Dedifferentiated amniotic fluid mesenchymal stem cell (primary cell): ENCODE results near the gene HMOX1.
A peak's percentile ranks its signal among the peaks of the same experiment; 100 is the strongest.

Source experiments
- DNase-seq: peaks from one replicate; pipeline ENCODE4 v3.0.0-alpha.2; 2016; ENCODE audit errors: extremely low spot score

The HMOX1 gene

GRCh38 chr22:35380537-35381423, at the start of gene HMOX1:
HMOX1 (plus strand) TSS chr22:35381096; CDS start chr22:35381174, 78 bp downstream.
- DNase-seq: peak; percentile 85

- no peak for DNase-seq
Measured at GRCh38 chr22:35332278-35332677, 48.6 kb upstream of the HMOX1 start.

GRCh38 chr22:35333220-35333619, 47.7 kb upstream of the HMOX1 start:
- DNase-seq: no peak

GRCh38 chr22:35334004-35334403, 46.9 kb upstream of the HMOX1 start:
- DNase-seq: no peak

GRCh38 chr22:35335468-35335867, 45.4 kb upstream of the HMOX1 start:
- DNase-seq: no peak

DNA sequence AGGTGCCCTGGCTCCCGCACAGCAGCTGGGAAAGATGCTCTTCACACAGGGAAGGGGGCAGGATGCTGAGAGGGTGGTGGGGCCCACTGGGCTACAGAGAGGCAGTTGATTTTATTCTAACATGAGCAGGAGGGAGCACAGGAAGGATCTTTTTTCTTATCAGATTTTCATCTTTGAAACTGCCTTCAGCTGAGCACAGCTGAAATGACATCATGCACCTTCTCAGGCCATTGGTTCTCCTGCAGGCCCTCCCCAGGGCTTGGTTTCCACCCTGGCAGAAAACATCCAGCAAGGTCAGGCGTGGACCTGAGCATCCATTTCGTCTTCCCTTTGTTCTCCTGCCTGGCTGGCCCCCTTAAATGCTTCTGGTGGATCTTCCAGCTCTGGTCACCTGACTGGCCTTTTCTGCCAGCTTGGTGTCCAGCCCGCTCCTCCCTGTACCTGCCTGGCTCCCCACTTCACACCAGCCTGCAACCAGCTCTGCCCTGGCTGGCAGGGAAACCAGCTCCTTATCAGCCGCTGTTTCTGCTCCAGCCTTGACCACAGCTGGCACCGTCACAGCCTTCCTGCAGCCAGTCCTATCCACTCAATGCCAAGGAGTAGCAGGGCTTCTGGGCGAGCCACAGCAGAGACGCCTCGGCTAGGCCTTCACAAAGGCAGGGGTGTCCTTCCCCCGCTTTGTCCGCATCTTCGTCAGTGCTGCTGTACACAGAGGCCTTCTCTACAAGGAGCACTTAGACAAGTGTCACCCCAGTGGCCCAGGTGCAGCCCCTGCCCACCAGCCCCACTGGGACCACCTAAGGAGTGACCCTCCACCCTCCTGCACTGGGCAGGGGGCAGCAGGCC, 44.7 kb upstream of the HMOX1 start:
- DNase-seq: no peak

DNA sequence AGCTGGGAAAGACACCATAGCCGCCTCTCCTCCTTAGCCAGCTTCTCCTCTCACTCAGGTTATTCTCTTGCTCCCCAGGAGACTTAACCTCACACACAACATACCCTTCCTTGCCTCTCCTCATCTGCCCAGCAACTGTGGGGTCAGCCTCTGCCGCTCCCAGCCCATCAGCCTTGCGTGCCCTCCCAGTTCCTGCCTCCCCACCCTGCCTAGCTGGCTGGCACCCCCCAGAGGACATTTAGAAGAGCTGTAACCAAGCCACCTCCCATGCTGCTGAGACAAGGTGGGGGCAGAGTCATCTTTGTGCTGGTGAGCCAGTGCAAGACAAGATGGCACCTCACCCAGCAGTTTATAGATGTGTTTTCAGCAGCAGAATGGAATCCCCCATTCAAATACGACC, 43.0 kb upstream of the HMOX1 start:
- no peak for DNase-seq

- DNase-seq: no peak
Measured at GRCh38 chr22:35341090-35341874, 39.6 kb upstream of the HMOX1 start.

- no peak for DNase-seq
Measured at GRCh38 chr22:35342390-35342789, 38.5 kb upstream of the HMOX1 start.

DNA sequence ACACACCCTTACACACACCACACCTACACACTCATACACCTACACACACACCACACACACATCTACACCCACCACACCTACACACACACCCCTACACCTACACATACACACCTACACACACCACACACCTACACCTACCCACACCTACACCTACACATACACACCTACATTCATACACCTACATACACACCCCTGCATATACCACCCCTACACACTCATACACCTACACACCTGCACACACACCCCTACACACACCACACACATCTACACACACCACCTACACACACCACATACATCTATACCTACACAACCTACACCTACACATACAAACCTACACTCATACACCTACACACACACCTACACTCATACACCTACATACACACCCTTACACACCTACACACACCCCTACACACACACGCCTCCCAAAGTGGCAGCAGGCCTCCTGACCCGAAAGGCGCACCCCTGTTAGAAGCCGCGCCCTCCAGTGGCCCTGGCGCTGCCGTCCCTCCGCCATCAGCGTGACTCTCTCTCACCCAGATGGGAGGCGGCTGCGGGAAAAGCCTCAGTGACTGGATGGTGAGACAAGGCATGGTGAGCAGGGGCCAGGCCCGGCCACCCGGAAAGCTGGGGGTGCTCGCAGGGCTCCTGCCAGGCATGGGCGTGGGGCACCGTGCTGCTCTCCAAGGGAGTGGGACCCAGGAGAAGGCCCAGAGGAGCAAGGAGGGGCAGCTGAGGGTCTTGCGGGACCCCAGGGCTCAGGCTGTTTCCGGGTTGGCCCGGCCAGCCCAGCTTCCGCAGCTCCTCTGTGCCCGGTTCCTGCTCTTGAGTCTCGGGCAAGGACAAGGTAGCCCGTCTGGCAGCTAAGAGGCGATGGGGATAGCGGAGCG, 37.0 kb upstream of the HMOX1 start:
- no peak for DNase-seq

GRCh38 chr22:35344956-35345690, 35.8 kb upstream of the HMOX1 start:
- DNase-seq: no peak

- no peak for DNase-seq
Measured at GRCh38 chr22:35345808-35346505, 34.9 kb upstream of the HMOX1 start.

GRCh38 chr22:35346596-35347220, 34.2 kb upstream of the HMOX1 start:
- DNase-seq: no peak

DNA sequence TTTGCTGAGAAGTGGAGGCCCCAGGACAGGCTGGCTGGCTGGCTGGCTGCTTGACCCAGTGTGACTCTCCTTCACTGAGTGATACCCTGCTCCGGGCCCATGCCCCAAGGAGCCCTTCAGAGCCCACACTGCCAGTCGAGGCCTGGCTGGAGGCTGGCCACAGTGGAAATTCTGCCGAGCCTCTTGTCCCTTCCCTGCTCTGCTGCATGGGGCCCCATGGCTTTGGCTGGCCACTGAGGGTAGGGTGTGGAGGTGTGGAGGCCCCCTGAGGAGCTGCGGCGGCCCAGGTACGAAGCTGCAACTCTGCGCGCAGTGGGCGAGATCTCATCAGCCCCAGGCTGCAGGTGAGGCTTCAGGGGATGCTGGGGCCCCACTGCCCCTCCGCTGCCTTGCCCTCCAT, 33.4 kb upstream of the HMOX1 start:
- no peak for DNase-seq

DNA sequence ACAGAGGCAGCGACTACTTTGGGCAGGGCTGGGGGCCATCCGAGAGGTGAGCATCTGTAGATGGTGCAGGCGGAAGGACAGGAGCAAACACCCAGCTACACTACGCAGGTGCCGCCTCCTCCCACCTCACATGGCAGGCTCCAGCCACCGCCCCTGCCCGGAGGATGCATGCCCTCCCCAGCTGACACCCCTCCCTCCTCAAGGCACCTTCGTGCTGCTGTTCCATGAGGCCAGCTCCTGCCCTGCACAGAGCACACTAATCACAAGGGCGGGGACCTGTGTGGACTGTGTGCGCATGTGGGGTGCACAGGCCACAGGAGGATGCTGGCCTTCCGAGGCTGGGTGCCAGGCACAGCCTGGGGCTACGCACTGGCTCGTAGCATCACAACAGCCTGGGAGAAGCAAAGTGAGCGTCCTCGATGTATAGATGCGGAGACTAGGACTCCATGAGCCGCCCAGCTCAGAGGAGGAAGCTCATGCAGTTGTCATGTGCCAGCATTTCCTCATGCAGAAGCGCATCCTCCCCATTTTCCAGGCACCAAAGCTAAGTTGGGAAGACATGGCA, 32.8 kb upstream of the HMOX1 start:
- DNase-seq: no peak

GRCh38 chr22:35348703-35349102, 32.2 kb upstream of the HMOX1 start:
- no peak for DNase-seq

- DNase-seq: no peak
Measured at GRCh38 chr22:35349368-35349703, 31.6 kb upstream of the HMOX1 start.

GRCh38 chr22:35349704-35350538, 31.0 kb upstream of the HMOX1 start:
- peak; percentile 28 for DNase-seq
